Measurements from ENCODE around the gene LILRB3.

DNA sequence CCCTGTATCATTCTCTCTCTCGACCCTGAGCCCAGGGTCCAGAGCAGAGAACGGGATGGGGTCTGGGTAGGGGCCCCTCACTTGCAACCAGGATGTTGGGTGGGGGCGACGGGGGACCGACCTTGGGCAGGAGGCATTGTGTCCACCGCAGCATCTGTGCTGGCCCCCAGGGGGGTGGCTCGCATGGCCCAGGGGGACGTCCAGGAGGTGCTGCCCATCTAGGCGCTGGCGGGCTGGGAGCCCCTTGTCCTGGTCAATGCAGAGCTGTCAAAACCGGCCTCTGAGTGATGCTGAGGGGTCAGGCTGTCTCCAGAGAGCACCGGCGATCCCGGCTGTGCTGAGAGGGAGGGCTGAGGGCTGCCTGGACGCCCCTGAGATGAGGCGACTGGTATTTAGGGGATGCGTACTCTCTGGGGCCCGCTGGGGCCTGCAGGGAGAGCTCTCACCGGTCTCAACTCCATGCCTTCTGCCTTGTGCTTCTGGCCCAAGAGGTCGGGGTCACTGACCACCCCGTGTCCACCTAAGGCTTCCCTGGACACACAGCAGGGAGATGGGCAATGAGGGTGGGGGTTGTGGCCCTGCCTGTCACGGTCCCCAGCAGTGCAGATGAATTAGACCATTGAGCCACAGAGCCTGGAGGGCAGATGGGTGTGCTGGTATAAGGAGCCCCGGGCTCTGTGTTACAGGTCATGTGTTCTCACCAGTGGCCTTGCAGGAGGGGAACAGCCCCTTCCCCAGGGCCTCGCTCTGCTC lies 13.6 kb downstream of the LILRB3 start:
- TF ChIP-seq, protein P1, sequence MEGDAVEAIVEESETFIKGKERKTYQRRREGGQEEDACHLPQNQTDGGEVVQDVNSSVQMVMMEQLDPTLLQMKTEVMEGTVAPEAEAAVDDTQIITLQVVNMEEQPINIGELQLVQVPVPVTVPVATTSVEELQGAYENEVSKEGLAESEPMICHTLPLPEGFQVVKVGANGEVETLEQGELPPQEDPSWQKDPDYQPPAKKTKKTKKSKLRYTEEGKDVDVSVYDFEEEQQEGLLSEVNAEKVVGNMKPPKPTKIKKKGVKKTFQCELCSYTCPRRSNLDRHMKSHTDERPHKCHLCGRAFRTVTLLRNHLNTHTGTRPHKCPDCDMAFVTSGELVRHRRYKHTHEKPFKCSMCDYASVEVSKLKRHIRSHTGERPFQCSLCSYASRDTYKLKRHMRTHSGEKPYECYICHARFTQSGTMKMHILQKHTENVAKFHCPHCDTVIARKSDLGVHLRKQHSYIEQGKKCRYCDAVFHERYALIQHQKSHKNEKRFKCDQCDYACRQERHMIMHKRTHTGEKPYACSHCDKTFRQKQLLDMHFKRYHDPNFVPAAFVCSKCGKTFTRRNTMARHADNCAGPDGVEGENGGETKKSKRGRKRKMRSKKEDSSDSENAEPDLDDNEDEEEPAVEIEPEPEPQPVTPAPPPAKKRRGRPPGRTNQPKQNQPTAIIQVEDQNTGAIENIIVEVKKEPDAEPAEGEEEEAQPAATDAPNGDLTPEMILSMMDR (IDR thresholded peaks at IDR 0.05; ENCODE audit: poor library complexity) = no peak
- TF ChIP-seq EZH2phosphoT487 (IDR thresholded peaks at IDR 0.05; ENCODE audit: low read depth, severe bottlenecking, unreplicated experiment) (no peak), EZH2 (IDR thresholded peaks at IDR 0.05; ENCODE audit: borderline replicate concordance) (no peak)
